ENCODE data around the gene SCN5A. TPM values are rescaled to one million over a fixed set of nuclear protein-coding genes. Genes with fewer than 3 reads are reported as not detected.

Gene SCN5A
- total and polyA plus RNA-seq, 2 of the 4 experiments (the other 2 are of a cell fraction): 1.9 to 2.0 TPM

DNA sequence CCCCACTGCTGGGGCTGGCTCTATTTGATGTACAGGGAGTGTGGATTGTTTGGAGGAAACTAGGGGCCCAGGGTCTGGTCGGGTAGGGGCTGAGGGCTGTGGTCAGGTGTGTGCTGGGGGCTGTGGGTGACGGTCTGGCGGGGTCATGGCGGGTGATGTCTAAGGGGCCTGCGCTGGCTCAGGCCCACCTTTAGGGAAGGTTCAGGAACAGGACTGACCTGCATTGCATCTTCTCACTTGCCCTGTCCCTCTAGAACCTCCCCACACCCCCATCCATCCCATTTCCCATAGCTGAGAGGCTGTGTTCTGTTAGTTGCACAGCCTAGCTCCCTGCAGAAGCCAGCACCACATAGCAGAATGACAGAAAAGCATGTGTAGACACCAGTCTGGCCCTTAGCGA is 39.1 kb downstream of the SCN5A start:
- Histone ChIP-seq H3K9me1 (ENCODE audit: insufficient read depth, low read length) (0 out of 2 replicates have a peak, but pooled peaks cover 2% of the 10 kb centered on the region), H2BK15ac (ENCODE audit: low read depth, low read length) (no peak overlapping the region), H3K27ac (ENCODE audit: insufficient read depth, low read length) (no peak overlapping the region), H3K79me1 (ENCODE audit: low read depth in 1 of 2, low read length in 2 of 2) (no peaks in the 10 kb centered on the region), H3K18ac (ENCODE audit: low read depth, low read length) (no peak overlapping the region), H3K36me3 (ENCODE audit: control insufficient read depth, insufficient read depth, low read length) (no peaks in the 10 kb centered on the region; the same call in 1 of the 2 replicates), H3K56ac (ENCODE audit: extremely low read depth, insufficient read depth, low read length) (no peak overlapping the region), H3K9ac (ENCODE audit: low read depth, low read length) (no peak overlapping the region), H2AK5ac (ENCODE audit: low read depth, low read length) (no peak overlapping the region), H4K20me1 (ENCODE audit: insufficient read depth, low read length) (no peaks in the 10 kb centered on the region), H3K4ac (ENCODE audit: low read depth, low read length) (no peak overlapping the region), H3K4me1 (ENCODE audit: control insufficient read depth, insufficient read depth, low read length) (no peaks in the 10 kb centered on the region), H2BK5ac (ENCODE audit: low read depth, low read length, poor library complexity, severe bottlenecking) (no peak overlapping the region), H2AFZ (replicated peaks; ENCODE audit: low read length, poor library complexity) (no peak overlapping the region), H4K91ac (ENCODE audit: insufficient read depth, low read depth, low read length) (no peak overlapping the region), H3K4me2 (ENCODE audit: low read depth, low read length) (no peak overlapping the region), H2AK9ac (replicated peaks; ENCODE audit: low read depth, low read length, poor library complexity) (no peak overlapping the region), H4K5ac (ENCODE audit: low read depth, low read length) (no peak overlapping the region), H3K27me3 (ENCODE audit: control insufficient read depth, insufficient read depth, low read length) (no peaks in the 10 kb centered on the region), H3K23ac (ENCODE audit: low read depth, low read length) (no peak overlapping the region), H2BK120ac (ENCODE audit: low read depth, low read length) (no peak overlapping the region), H3K9me3 (ENCODE audit: control insufficient read depth, insufficient read depth, low read length) (no peaks in the 10 kb centered on the region), H3K4me3 (ENCODE audit: insufficient read depth, low read depth, low read length) (no peak overlapping the region), H2BK20ac (ENCODE audit: low read depth, low read length) (no peak overlapping the region), H3K14ac (replicated peaks; ENCODE audit: low read depth, low read length) (no peak overlapping the region), H4K8ac (ENCODE audit: low read depth in 2 of 2, low read length in 2 of 2) (no peak overlapping the region)
- ATAC-seq (ENCODE audit: low read depth): no peak
- BruUV-seq (replicated peaks): no TSS peak
- in situ Hi-C loops (cut with MboI; ENCODE audit: low sequenced_read_pairs) (no loop called here), dilution Hi-C loops (cut with HindIII; ENCODE audit: low sequenced_read_pairs, unreplicated experiment) (no loop called here), intact Hi-C loops (cut with micrococcal nuclease) (no loop called here)
- TF ChIP-seq ELK1 (IDR thresholded peaks at IDR 0.05; ENCODE audit: borderline replicate concordance, low read depth, low read length) (no peak), FOS (IDR thresholded peaks at IDR 0.05; ENCODE audit: low read depth, low read length) (no peak), MAFK (IDR thresholded peaks at IDR 0.05; ENCODE audit: low read depth, low read length) (no peak), CEBPB (IDR thresholded peaks at IDR 0.05; ENCODE audit: low read depth, low read length) (no peak), BHLHE40 (IDR thresholded peaks at IDR 0.05; ENCODE audit: low read depth, low read length) (no peak), MAZ (IDR thresholded peaks at IDR 0.05; ENCODE audit: borderline replicate concordance, low read depth, low read length) (no peak)
- TF ChIP-seq, protein P1, sequence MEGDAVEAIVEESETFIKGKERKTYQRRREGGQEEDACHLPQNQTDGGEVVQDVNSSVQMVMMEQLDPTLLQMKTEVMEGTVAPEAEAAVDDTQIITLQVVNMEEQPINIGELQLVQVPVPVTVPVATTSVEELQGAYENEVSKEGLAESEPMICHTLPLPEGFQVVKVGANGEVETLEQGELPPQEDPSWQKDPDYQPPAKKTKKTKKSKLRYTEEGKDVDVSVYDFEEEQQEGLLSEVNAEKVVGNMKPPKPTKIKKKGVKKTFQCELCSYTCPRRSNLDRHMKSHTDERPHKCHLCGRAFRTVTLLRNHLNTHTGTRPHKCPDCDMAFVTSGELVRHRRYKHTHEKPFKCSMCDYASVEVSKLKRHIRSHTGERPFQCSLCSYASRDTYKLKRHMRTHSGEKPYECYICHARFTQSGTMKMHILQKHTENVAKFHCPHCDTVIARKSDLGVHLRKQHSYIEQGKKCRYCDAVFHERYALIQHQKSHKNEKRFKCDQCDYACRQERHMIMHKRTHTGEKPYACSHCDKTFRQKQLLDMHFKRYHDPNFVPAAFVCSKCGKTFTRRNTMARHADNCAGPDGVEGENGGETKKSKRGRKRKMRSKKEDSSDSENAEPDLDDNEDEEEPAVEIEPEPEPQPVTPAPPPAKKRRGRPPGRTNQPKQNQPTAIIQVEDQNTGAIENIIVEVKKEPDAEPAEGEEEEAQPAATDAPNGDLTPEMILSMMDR (conservative IDR thresholded peaks at IDR 0.05; ENCODE audit: low read depth, low read length): no peak
- 63% methylated on average over 2 of the region's 6 CpGs; no CpG with 5 or more reads in 1 of the 2 experiments for WGBS, 2 experiments (ENCODE audit: extremely low coverage in 2 of 2, insufficient read length in 1 of 2)
- POLR2A ChIA-PET (ENCODE audit: unreplicated experiment): no interaction called here
- CTCF ChIA-PET: interaction anchor here (0.6 kb wide), 1 partner anchor 23 kb away, joined by 3 read pairs; no protein-coding TSS in a partner anchor
- no peak for DNase-seq

Measured in IMR-90 (cell line).